ENCODE data around the gene FRMD8. TPM values are rescaled to one million over a fixed set of nuclear protein-coding genes. Genes with fewer than 3 reads are reported as not detected.

FRMD8 gene
- total and polyA plus RNA-seq, 9 of the 15 experiments (the other 6 are each of a cell fraction or from before 2014, with no cell fraction given), result 4.5 to 54.5 (median 15.8) TPM

DNA sequence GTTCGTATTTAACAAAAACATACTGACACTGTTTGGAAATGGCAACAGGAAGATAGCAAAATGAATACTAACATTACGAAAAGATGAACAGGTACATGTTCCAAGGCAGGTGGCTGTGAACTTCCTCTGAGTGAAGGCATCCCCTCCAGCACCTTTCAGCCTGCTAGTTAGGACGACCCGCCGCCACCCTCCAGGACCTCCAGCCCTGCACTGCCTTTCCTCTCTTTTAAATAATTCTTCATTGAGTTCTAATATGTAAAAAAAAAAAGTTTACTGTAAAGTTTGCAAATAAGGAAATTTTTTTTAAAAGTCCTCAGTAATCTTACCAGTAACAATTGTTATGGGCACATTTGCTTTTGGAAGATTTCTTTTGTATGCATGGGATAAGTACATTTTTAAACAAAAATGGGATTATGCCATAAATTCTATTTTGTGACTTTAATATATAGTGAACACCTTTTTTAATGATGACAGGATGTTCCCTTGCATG, 42.2 kb downstream of the FRMD8 start:
- POLR2A ChIA-PET, result interaction anchor here (0.7 to 17.3 kb wide), 7 partner anchors 8 to 78 kb away, joined by 3 to 1349 read pairs (median 49); partner anchors contain the start of gene MALAT1
- DNase-seq (ENCODE audit: extremely low read depth in 1 of 4, low spot score in 3 of 4), result peak in 1 of 4 experiments; percentile 60
- H3K36me3 ChIP-seq (ENCODE audit: control insufficient read depth, insufficient read depth, low read length), result peaks cover 75% of the 10 kb centered on the region
- peak overlapping the region; percentile 79; the same call in 1 of the 2 replicates for H3K4me3 ChIP-seq
- H3K9me3 ChIP-seq (replicated peaks; ENCODE audit: control insufficient read depth, insufficient read depth, low read depth, low read length), result no peaks in the 10 kb centered on the region
- BruUV-seq (replicated peaks), result no TSS peak
- ATAC-seq, result peak; percentile 7
- H2AFZ ChIP-seq (ENCODE audit: low read depth, low read length), result no peak overlapping the region
- intact Hi-C loops (cut with micrococcal nuclease) (no loop called here), in situ Hi-C loops (cut with MboI) (no loop called here)
- H3K9me1 ChIP-seq (ENCODE audit: control insufficient read depth, insufficient read depth, low read length), result no peaks in the 10 kb centered on the region
- WGBS (ENCODE audit: insufficient coverage, low coverage, missing lambda C conversion rate), result 15% methylated on average over 5 of the region's 5 CpGs
- peaks cover 0 to 32% of the 10 kb centered on the region in 2 experiments; a peak in 3 of 5 replicates for H3K4me1 ChIP-seq (replicated peaks in 1 of 2; ENCODE audit: control insufficient read depth in 2 of 2, insufficient read depth in 2 of 2, low read length in 2 of 2)
- H3K9ac ChIP-seq (ENCODE audit: insufficient read depth in 1 of 2, low read depth in 2 of 2, low read length in 2 of 2), result peak overlapping the region; percentile 47 to 69; a peak in 3 of 4 replicates
- H3K27me3 ChIP-seq (ENCODE audit: control insufficient read depth in 2 of 2, insufficient read depth in 2 of 2, low read length in 2 of 2), result no peaks in the 10 kb centered on the region
- H3K27ac ChIP-seq (ENCODE audit: extremely low read depth, low read depth, low read length), result peak overlapping the region; percentile 98; the same call in 2 of the 3 replicates
- peak overlapping the region; percentile 97 for H3K4me2 ChIP-seq (ENCODE audit: insufficient read depth, low read length)
- CTCF ChIA-PET (ENCODE audit: low intra/inter-chr PET ratio), result no interaction called here
- FAIRE-seq, result no peak
- peaks cover 99% of the 10 kb centered on the region for H3K79me2 ChIP-seq (ENCODE audit: control insufficient read depth, insufficient read depth, low read length)
- peaks cover 56% of the 10 kb centered on the region for H4K20me1 ChIP-seq (replicated peaks; ENCODE audit: control insufficient read depth, insufficient read depth, low read length)
- TF ChIP-seq, protein P1, sequence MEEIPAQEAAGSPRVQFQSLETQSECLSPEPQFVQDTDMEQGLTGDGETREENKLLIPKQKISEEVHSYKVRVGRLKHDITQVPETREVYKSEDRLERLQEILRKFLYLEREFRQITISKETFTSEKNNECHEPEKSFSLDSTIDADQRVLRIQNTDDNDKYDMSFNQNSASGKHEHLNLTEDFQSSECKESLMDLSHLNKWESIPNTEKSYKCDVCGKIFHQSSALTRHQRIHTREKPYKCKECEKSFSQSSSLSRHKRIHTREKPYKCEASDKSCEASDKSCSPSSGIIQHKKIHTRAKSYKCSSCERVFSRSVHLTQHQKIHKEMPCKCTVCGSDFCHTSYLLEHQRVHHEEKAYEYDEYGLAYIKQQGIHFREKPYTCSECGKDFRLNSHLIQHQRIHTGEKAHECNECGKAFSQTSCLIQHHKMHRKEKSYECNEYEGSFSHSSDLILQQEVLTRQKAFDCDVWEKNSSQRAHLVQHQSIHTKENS (CRISPR knock-in tag; IDR thresholded peaks at IDR 0.05), result no peak
- peak; percentile 7; the same call in 1 of the 2 replicates for TF ChIP-seq MYNN (IDR thresholded peaks at IDR 0.05)
- no peak for TF ChIP-seq MYNN (CRISPR knock-in tag; IDR thresholded peaks at IDR 0.05)
- TF ChIP-seq ATF1 (CRISPR knock-in tag; IDR thresholded peaks at IDR 0.05), result no peak
- TF ChIP-seq ATF1 (tag; IDR thresholded peaks at IDR 0.05), result no peak
- TF ChIP-seq, protein P2, sequence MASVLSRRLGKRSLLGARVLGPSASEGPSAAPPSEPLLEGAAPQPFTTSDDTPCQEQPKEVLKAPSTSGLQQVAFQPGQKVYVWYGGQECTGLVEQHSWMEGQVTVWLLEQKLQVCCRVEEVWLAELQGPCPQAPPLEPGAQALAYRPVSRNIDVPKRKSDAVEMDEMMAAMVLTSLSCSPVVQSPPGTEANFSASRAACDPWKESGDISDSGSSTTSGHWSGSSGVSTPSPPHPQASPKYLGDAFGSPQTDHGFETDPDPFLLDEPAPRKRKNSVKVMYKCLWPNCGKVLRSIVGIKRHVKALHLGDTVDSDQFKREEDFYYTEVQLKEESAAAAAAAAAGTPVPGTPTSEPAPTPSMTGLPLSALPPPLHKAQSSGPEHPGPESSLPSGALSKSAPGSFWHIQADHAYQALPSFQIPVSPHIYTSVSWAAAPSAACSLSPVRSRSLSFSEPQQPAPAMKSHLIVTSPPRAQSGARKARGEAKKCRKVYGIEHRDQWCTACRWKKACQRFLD (CRISPR knock-in tag; IDR thresholded peaks at IDR 0.05), result no peak
- TF ChIP-seq, protein P3, sequence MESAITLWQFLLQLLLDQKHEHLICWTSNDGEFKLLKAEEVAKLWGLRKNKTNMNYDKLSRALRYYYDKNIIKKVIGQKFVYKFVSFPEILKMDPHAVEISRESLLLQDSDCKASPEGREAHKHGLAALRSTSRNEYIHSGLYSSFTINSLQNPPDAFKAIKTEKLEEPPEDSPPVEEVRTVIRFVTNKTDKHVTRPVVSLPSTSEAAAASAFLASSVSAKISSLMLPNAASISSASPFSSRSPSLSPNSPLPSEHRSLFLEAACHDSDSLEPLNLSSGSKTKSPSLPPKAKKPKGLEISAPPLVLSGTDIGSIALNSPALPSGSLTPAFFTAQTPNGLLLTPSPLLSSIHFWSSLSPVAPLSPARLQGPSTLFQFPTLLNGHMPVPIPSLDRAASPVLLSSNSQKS (CRISPR knock-in tag; IDR thresholded peaks at IDR 0.05), result no peak
- no peak for TF ChIP-seq ZNF165 (CRISPR knock-in tag; IDR thresholded peaks at IDR 0.05; ENCODE audit: borderline replicate concordance)
- TF ChIP-seq ZNF77 (CRISPR knock-in tag; IDR thresholded peaks at IDR 0.05), result no peak
- TF ChIP-seq CHCHD3 (CRISPR knock-in tag; IDR thresholded peaks at IDR 0.05), result 0 out of 2 replicates have a peak, but pooled peaks have one; percentile 12
- TF ChIP-seq, protein P4, sequence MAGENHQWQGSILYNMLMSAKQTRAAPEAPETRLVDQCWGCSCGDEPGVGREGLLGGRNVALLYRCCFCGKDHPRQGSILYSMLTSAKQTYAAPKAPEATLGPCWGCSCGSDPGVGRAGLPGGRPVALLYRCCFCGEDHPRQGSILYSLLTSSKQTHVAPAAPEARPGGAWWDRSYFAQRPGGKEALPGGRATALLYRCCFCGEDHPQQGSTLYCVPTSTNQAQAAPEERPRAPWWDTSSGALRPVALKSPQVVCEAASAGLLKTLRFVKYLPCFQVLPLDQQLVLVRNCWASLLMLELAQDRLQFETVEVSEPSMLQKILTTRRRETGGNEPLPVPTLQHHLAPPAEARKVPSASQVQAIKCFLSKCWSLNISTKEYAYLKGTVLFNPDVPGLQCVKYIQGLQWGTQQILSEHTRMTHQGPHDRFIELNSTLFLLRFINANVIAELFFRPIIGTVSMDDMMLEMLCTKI (IDR thresholded peaks at IDR 0.05; ENCODE audit: partially characterized antibody), result no peak
- TF ChIP-seq CAMTA2 (CRISPR knock-in tag; conservative IDR thresholded peaks at IDR 0.05), result 0 out of 2 replicates have a peak, but pooled peaks have one; percentile 53
- no peak for TF ChIP-seq ZKSCAN8 (CRISPR knock-in tag; IDR thresholded peaks at IDR 0.05)
- no peak for TF ChIP-seq MAZ (CRISPR knock-in tag; conservative IDR thresholded peaks at IDR 0.05 in 1 of 2, IDR thresholded peaks at IDR 0.05 in 1 of 2)
- TF ChIP-seq TCF3 (CRISPR knock-in tag; IDR thresholded peaks at IDR 0.05), result no peak
- no peak for TF ChIP-seq ZBTB1 (CRISPR knock-in tag; IDR thresholded peaks at IDR 0.05; ENCODE audit: borderline replicate concordance, low read depth)
- TF ChIP-seq, protein P5, sequence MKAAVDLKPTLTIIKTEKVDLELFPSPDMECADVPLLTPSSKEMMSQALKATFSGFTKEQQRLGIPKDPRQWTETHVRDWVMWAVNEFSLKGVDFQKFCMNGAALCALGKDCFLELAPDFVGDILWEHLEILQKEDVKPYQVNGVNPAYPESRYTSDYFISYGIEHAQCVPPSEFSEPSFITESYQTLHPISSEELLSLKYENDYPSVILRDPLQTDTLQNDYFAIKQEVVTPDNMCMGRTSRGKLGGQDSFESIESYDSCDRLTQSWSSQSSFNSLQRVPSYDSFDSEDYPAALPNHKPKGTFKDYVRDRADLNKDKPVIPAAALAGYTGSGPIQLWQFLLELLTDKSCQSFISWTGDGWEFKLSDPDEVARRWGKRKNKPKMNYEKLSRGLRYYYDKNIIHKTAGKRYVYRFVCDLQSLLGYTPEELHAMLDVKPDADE (conservative IDR thresholded peaks at IDR 0.05; ENCODE audit: control insufficient read depth, low read depth, low read length), result no peak

Measured in K562 (cell line).